HEK293T (cell line): Measurements from ENCODE around the gene UGCG.

Experiments
- BHLHE40 ChIP-seq: fragments of 450-650 bp; IDR thresholded peaks from 2 replicates; pipeline ENCODE4 v1.6.1; 2016; ENCODE audit warnings: mild to moderate bottlenecking, moderate library complexity, borderline replicate concordance
- NFRKB ChIP-seq: fragments of 450-650 bp; IDR thresholded peaks from 2 replicates; pipeline ENCODE4 v1.6.1; 2016; ENCODE audit warnings: mild to moderate bottlenecking, moderate library complexity
- SUZ12 ChIP-seq: fragments of 450-650 bp; IDR thresholded peaks from 2 replicates; pipeline ENCODE4 v1.6.1; 2016; ENCODE audit warnings: mild to moderate bottlenecking

DNA sequence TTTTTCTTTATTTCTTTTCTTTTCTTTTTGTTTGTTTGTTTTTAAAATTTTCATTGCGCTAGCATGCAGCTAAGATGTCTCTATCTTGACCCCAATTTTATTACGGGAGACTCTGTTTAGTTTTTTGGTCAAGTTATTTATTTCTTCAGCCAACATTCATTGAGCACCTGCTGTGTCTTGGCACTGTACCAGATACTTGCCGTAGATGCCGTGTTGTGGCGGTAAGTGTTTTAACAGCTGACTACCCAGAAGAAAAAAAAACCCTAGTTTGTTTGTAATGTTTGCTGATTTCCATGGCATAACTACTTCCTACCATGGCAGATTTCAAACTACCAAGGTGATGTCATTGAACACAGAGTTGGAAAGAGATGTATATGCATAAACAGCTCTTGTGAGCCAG lies 65.0 kb downstream of the UGCG start:
- no peak for TF ChIP-seq SUZ12
- no peak for TF ChIP-seq BHLHE40
- no peak for TF ChIP-seq NFRKB
